HepG2 (cell line): ENCODE data around the gene ARHGAP15. TPM values are rescaled to one million over a fixed set of nuclear protein-coding genes. Genes with fewer than 3 reads are reported as not detected.

Experiments used
- ATAC-seq: fragments of 200-7000 bp; cut with Tn5 transposase; 3 replicates; pipeline ENCODE4 v1.9.1; 2020; ENCODE audit warnings: mild to moderate bottlenecking, moderate library complexity
- BruUV-seq: library from RNA; stranded (reverse); fragments of 400-500 nt; replicated peaks from 2 replicates; lab custom pipeline; 2021; lab: Mats Ljungman, UMichigan
- CTCF ChIA-PET: fragments of 300-600 bp; formaldehyde crosslinking; extraction: SDS; loops from one replicate; lab custom pipeline; 2021; ENCODE audit warnings: low total read pairs, inconsistent platforms, low intra/inter-chr PET ratio; lab: Yijun Ruan, JAX
- POLR2A ChIA-PET: fragments of 350-600 bp; sonication (Branson Sonifier 250); formaldehyde crosslinking; loops from one replicate; lab custom pipeline; 2020; ENCODE audit warnings: antibody characterized with exemption, inconsistent platforms; lab: Yijun Ruan, JAX
- DNase-seq: peaks from one replicate; pipeline ENCODE4 v3.0.0-alpha.2; 2015; ENCODE audit warnings: low spot score
- FAIRE-seq: peaks from 3 replicates; lab custom pipeline; 2011; peaks lifted over from hg19 to GRCh38; lab: Jason Lieb, UNC
- H2AFZ ChIP-seq: one replicate; pipeline ENCODE4 v1.6.1; 2011; ENCODE audit warnings: low read length, inconsistent platforms
- H3K27ac ChIP-seq: fragments of 300-600 bp; 3 replicates; pipeline ENCODE4 v1.8.0; 2011; ENCODE audit warnings: mixed run types, mild to moderate bottlenecking, mixed read lengths, low read length, inconsistent platforms; ENCODE audit not compliant: insufficient read depth; ENCODE audit errors: extremely low read length
- H3K27me3 ChIP-seq, 2 experiments: fragments of 200-600 bp in 1 of 2; 2 replicates in 1 of 2; 3 replicates in 1 of 2; pipeline versions ENCODE4 v1.6.0 to v1.8.0; 2011; ENCODE audit warnings: low read length in 2 of 2, mild to moderate bottlenecking in 2 of 2, moderate library complexity in 2 of 2, inconsistent platforms in 1 of 2; ENCODE audit not compliant: insufficient read depth in 2 of 2, control insufficient read depth in 1 of 2
- H3K36me3 ChIP-seq, 2 experiments: fragments of 200-600 bp in 1 of 2; replicated peaks in 1 of 2; 2 replicates in 1 of 2; 3 replicates in 1 of 2; pipeline versions ENCODE4 v1.5.1 to v1.8.0; 2011; ENCODE audit warnings: low read length in 2 of 2, inconsistent platforms in 1 of 2; ENCODE audit not compliant: insufficient read depth in 2 of 2, control insufficient read depth in 1 of 2
- H3K4me1 ChIP-seq: 2 replicates; pipeline ENCODE4 v1.5.1; 2012; ENCODE audit warnings: low read length, inconsistent platforms; ENCODE audit not compliant: insufficient read depth
- H3K4me2 ChIP-seq: 2 replicates; pipeline ENCODE4 v1.6.0; 2011; ENCODE audit warnings: low read depth, low read length, inconsistent platforms
- H3K4me3 ChIP-seq, 3 experiments: fragments of 200-600 bp in 1 of 3; sonication (generic), shearing (Covaris generic) in 1 of 3; replicated peaks in 1 of 3; 2 replicates each; pipeline ENCODE4 v1.5.1; 2011 to 2016; ENCODE audit warnings: low read length in 3 of 3, inconsistent platforms in 2 of 3, low read depth in 2 of 3, mild to moderate bottlenecking in 2 of 3, control low read depth in 1 of 3, mixed read lengths in 1 of 3; ENCODE audit not compliant: insufficient read depth in 1 of 3
- H3K79me2 ChIP-seq: one replicate; pipeline ENCODE4 v1.6.1; 2011; ENCODE audit warnings: low read length, inconsistent platforms; ENCODE audit not compliant: insufficient read depth
- H3K9ac ChIP-seq: 2 replicates; pipeline ENCODE4 v1.6.0; 2011; ENCODE audit warnings: mild to moderate bottlenecking, low read depth, low read length, inconsistent platforms; ENCODE audit not compliant: insufficient read depth
- H3K9me3 ChIP-seq: 2 replicates; pipeline ENCODE4 v1.5.1; 2012; ENCODE audit warnings: mild to moderate bottlenecking, low read length
- H4K20me1 ChIP-seq: 2 replicates; pipeline ENCODE4 v1.6.0; 2011; ENCODE audit warnings: inconsistent platforms, mild to moderate bottlenecking, low read length, moderate library complexity; ENCODE audit not compliant: insufficient read depth
- HIVEP1 ChIP-seq: sonication (generic); formaldehyde crosslinking; IDR thresholded peaks from 2 replicates; pipeline ENCODE4 v1.4.0; 2020; ENCODE audit warnings: mild to moderate bottlenecking, missing genetic modification reagents
- NR2F2 ChIP-seq: IDR thresholded peaks from 2 replicates; pipeline ENCODE4 v1.6.1; 2012; ENCODE audit warnings: low read depth, inconsistent platforms, borderline replicate concordance
- RBFOX2 ChIP-seq: fragments of 200-400 bp; formaldehyde crosslinking; IDR thresholded peaks from 2 replicates; pipeline ENCODE4 v1.6.1; 2017; ENCODE audit warnings: low read depth, mild to moderate bottlenecking, low read length
- ZFP90 ChIP-seq: sonication (generic); formaldehyde crosslinking; IDR thresholded peaks from 2 replicates; pipeline ENCODE4 v1.8.0; 2022; ENCODE audit warnings: missing genetic modification reagents, mild to moderate bottlenecking, inconsistent platforms, borderline replicate concordance
- ZNF30 ChIP-seq: sonication (generic); formaldehyde crosslinking; IDR thresholded peaks from 2 replicates; pipeline ENCODE4 v1.5.0; 2020; ENCODE audit warnings: mild to moderate bottlenecking, missing genetic modification reagents
- ZNF350 ChIP-seq: sonication (generic); formaldehyde crosslinking; IDR thresholded peaks from 2 replicates; pipeline ENCODE4 v1.4.0; 2020; ENCODE audit warnings: mild to moderate bottlenecking, low read depth, missing genetic modification reagents, borderline replicate concordance
- ZNF432 ChIP-seq: sonication (generic); formaldehyde crosslinking; IDR thresholded peaks from 2 replicates; pipeline ENCODE4 v1.5.0; 2020; ENCODE audit warnings: missing genetic modification reagents, mild to moderate bottlenecking, borderline replicate concordance
- ZNF468 ChIP-seq: sonication (generic); formaldehyde crosslinking; IDR thresholded peaks from 2 replicates; pipeline ENCODE4 v1.8.0; 2022; ENCODE audit warnings: mild to moderate bottlenecking, moderate library complexity, missing genetic modification reagents
- WGBS: methylation state at CpG from one replicate; pipeline ENCODE4 v1.1.6; 2017; ENCODE audit warnings: low lambda C conversion rate; 5-methylcytosine and 5-hydroxymethylcytosine counted together
- in situ Hi-C: cut with HindIII; loops from 2 replicates; pipeline ENCODE4 v1.10.0; 2017; ENCODE audit warnings: low pct_unique_long_range_greater_than_20kb; ENCODE audit not compliant: extremely low pct_ligation_motif_present
- intact Hi-C: fragments of 100-400 bp; cut with micrococcal nuclease; formaldehyde crosslinking; loops from one replicate; pipeline ENCODE4 v1.10.0; 2022; ENCODE audit not compliant: unreplicated experiment
- polyA plus RNA-seq, 8 experiments: library from polyadenylated mRNA; depleted of rRNA in 3 of 8; stranded (reverse) in 7 of 8; unstranded in 1 of 8; fragments of >200 nt; fragmentation: Illumina TruSeq in 4 of 8; extraction: Trizol in 4 of 8; gene quantifications; 2 replicates each; pipeline versions ENCODE4 v1.2.1 to v1.2.3, GENCODE V29; 2011 to 2016; ENCODE audit warnings: low read depth in 4 of 8, missing spikeins in 1 of 8, mixed read lengths in 1 of 8; ENCODE audit not compliant: insufficient read depth in 1 of 8
- total RNA-seq, 5 experiments: library from RNA; depleted of rRNA; stranded (reverse); fragments of >200 nt; fragmentation: Illumina TruSeq; extraction: Trizol; gene quantifications; 2 replicates each; pipeline ENCODE4 v1.2.3, GENCODE V29; 2016; ENCODE audit warnings: low read depth in 1 of 5
- TF ChIP-seq, protein P1 (sequence below): IDR thresholded peaks from 2 replicates; pipeline ENCODE4 v1.6.1; 2012; ENCODE audit warnings: low read depth, low read length, improper control_type of control experiment
- TF ChIP-seq, protein P2 (sequence below): sonication (generic); formaldehyde crosslinking; IDR thresholded peaks from 2 replicates; pipeline ENCODE4 v1.5.0; 2020; ENCODE audit warnings: mild to moderate bottlenecking, missing genetic modification reagents, borderline replicate concordance
- TF ChIP-seq, protein P3 (sequence below): sonication (generic); formaldehyde crosslinking; IDR thresholded peaks from 2 replicates; pipeline ENCODE4 v1.8.1; 2023; ENCODE audit warnings: mild to moderate bottlenecking, missing genetic modification reagents

Gene ARHGAP15
- total and polyA plus RNA-seq, 2 of the 13 experiments (the other 11 are each of a cell fraction or from before 2014, with no cell fraction given) = 0.04 TPM; not detected in 1

DNA sequence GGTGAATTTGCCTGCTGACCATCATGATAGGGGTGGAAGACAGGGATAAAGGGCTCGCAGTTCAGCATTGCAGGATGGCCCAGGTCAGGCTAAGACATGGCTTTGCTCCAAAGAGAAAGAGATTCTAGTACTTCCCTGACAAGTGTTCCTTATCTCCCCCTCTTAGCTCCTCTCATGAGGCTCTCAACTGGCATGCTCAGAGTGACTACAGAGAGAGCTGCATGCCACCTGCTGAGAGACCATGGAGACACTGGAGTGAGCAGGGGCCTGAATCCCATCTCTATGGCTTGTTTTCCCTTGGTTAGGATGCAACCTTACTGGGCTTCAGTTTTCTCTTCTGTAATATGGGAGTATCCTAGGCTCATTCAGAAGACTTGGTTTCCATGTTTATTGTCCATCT, 94.3 kb downstream of the ARHGAP15 start:
- H3K36me3 ChIP-seq = no peaks in the 10 kb centered on the region
- no peak overlapping the region for H2AFZ ChIP-seq
- H3K27ac ChIP-seq = no peak overlapping the region
- in situ Hi-C loops (no loop called here), intact Hi-C loops (no loop called here)
- ATAC-seq (no peak), DNase-seq (no peak), FAIRE-seq (no peak)
- no peak overlapping the region for H3K4me2 ChIP-seq
- BruUV-seq = no TSS peak
- H3K79me2 ChIP-seq = no peaks in the 10 kb centered on the region
- no peaks in the 10 kb centered on the region for H3K9me3 ChIP-seq
- H3K4me3 ChIP-seq = no peak overlapping the region
- ChIA-PET POLR2A (no interaction called here), CTCF (no interaction called here)
- H3K27me3 ChIP-seq = no peaks in the 10 kb centered on the region; a peak in 1 of 5 replicates
- no peaks in the 10 kb centered on the region for H3K4me1 ChIP-seq
- no peaks in the 10 kb centered on the region for H4K20me1 ChIP-seq
- WGBS = 7% methylated on average over 1 of the region's 1 CpG
- no peak overlapping the region for H3K9ac ChIP-seq
- TF ChIP-seq ZNF350 (CRISPR knock-in tag) (no peak), NR2F2 (no peak), ZNF432 (CRISPR knock-in tag) (no peak), ZNF468 (no peak), HIVEP1 (CRISPR knock-in tag) (no peak), ZFP90 (CRISPR knock-in tag) (no peak), ZNF30 (no peak), RBFOX2 (no peak)
- TF ChIP-seq, protein P1, sequence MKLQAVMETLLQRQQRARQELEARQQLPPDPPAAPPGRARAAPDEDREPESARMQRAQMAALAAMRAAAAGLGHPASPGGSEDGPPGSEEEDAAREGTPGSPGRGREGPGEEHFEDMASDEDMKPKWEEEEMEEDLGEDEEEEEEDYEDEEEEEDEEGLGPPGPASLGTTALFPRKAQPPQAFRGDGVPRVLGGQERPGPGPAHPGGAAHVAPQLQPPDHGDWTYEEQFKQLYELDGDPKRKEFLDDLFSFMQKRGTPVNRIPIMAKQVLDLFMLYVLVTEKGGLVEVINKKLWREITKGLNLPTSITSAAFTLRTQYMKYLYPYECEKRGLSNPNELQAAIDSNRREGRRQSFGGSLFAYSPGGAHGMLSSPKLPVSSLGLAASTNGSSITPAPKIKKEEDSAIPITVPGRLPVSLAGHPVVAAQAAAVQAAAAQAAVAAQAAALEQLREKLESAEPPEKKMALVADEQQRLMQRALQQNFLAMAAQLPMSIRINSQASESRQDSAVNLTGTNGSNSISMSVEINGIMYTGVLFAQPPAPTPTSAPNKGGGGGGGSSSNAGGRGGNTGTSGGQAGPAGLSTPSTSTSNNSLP = no peak
- TF ChIP-seq, protein P2, sequence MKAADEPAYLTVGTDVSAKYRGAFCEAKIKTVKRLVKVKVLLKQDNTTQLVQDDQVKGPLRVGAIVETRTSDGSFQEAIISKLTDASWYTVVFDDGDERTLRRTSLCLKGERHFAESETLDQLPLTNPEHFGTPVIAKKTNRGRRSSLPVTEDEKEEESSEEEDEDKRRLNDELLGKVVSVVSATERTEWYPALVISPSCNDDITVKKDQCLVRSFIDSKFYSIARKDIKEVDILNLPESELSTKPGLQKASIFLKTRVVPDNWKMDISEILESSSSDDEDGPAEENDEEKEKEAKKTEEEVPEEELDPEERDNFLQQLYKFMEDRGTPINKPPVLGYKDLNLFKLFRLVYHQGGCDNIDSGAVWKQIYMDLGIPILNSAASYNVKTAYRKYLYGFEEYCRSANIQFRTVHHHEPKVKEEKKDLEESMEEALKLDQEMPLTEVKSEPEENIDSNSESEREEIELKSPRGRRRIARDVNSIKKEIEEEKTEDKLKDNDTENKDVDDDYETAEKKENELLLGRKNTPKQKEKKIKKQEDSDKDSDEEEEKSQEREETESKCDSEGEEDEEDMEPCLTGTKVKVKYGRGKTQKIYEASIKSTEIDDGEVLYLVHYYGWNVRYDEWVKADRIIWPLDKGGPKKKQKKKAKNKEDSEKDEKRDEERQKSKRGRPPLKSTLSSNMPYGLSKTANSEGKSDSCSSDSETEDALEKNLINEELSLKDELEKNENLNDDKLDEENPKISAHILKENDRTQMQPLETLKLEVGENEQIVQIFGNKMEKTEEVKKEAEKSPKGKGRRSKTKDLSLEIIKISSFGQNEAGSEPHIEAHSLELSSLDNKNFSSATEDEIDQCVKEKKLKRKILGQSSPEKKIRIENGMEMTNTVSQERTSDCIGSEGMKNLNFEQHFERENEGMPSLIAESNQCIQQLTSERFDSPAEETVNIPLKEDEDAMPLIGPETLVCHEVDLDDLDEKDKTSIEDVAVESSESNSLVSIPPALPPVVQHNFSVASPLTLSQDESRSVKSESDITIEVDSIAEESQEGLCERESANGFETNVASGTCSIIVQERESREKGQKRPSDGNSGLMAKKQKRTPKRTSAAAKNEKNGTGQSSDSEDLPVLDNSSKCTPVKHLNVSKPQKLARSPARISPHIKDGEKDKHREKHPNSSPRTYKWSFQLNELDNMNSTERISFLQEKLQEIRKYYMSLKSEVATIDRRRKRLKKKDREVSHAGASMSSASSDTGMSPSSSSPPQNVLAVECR = no peak
- TF ChIP-seq, protein P3, sequence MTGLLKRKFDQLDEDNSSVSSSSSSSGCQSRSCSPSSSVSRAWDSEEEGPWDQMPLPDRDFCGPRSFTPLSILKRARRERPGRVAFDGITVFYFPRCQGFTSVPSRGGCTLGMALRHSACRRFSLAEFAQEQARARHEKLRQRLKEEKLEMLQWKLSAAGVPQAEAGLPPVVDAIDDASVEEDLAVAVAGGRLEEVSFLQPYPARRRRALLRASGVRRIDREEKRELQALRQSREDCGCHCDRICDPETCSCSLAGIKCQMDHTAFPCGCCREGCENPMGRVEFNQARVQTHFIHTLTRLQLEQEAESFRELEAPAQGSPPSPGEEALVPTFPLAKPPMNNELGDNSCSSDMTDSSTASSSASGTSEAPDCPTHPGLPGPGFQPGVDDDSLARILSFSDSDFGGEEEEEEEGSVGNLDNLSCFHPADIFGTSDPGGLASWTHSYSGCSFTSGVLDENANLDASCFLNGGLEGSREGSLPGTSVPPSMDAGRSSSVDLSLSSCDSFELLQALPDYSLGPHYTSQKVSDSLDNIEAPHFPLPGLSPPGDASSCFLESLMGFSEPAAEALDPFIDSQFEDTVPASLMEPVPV (CRISPR knock-in tag) = no peak
